RPMI7951 (cell line): ENCODE results near the gene TAOK2. TPM values are rescaled to one million over a fixed set of nuclear protein-coding genes. Genes with fewer than 3 reads are reported as not detected.
"Not testable (repeated sequence)": the region's sequence is repeated elsewhere in the genome, so short reads cannot be mapped to it uniquely, and the experiment has no call there.

Source experiments
- DNase-seq: peaks from one replicate; pipeline ENCODE4 v3.0.0-alpha.2; 2012; ENCODE audit warnings: low read depth
- total RNA-seq: library from RNA; depleted of rRNA; stranded (reverse); fragments of >200 nt; shearing (Covaris generic); gene quantifications from 2 replicates; pipeline ENCODE4 v1.2.3, GENCODE V29; 2014; rRNA removed

TAOK2 gene
- total RNA-seq, 1 experiment from 2014 or later, result 15.3 TPM

DNA sequence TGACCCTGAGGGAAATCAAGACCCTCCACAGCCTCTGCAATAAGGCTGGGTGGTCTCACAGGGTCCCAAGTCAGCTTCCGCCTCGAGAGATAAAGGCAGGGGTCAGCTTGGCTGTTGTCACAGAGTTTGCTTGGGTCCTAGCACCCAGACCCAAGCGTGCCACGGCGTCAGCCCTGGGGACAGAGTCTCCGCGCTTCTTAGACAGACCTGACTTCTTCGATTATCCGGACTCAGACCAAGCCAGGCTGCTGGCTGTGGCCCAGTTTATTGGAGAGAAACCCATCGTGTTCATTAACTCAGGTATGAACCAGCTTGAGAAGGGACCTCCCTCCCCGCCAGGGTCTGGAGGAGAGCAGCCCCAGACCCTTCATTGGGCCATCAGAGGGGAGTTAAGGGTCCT lies 49.9 kb downstream of the TAOK2 start:
- no peak for DNase-seq

- no peak for DNase-seq
Measured at GRCh38 chr16:30024451-30024850, 50.8 kb downstream of the TAOK2 start.

DNA sequence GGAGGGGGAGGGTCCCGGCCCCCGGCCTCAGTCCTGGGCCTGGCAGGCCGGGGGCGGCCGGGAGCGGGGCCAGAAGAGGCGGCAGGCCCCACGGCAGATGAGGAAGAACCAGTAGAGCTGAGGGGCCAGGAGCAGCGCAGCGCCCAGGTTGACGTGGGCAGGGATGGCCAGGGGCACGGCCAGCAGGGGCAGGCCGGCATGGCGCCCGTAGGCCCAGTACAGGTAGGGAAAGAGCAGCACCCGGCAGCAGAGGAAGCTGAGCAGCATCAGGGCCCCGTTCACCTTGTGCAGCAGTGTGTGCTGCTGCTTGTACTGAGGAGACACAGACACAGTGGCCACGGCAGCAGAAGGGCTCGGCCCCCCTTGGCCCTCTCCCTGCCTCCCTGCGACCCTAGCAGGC lies 51.5 kb downstream of the TAOK2 start:
- no peak for DNase-seq

DNA sequence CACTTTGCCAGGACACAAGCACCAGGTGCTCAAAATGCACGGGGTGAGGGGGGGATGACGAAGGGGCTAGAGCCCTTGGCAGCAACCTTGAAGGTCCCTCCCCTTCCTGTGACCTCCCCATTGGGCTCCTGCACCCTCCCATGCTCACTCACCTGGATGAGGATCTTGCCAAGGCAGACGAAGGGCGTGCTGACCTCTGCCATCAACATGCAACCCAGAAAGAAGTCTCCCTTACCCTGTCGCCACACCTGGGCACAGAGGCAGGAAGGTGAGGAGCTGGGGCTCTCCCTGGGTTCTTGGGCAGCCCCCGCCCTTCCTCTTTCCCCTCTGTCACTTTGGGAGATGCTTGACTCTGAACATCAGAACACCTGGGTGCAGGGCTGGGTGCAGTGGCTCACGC lies 51.9 kb downstream of the TAOK2 start:
- DNase-seq, result no peak

DNA sequence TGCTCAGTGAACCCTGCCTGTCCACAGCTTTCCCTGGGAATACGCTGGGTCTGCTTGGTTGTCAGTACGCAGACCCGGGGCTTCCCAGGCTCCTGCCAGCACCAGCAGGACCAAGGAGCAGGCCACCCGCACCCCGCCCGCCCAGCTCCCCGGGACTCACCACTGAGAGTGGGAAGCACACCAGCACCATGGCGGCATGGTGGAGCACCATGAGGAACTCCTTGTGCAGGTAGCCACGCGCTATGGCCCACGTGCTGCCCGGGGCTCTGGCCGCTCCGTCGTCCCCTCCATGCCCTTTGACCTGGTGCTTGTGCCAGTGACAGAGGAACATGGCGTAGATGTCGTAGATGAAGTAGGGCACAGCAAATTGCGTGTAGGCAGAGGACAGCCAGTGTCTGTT lies 52.8 kb downstream of the TAOK2 start:
- no peak for DNase-seq

- DNase-seq, result no peak
Measured at GRCh38 chr16:30027588-30028437, 54.1 kb downstream of the TAOK2 start.

DNA sequence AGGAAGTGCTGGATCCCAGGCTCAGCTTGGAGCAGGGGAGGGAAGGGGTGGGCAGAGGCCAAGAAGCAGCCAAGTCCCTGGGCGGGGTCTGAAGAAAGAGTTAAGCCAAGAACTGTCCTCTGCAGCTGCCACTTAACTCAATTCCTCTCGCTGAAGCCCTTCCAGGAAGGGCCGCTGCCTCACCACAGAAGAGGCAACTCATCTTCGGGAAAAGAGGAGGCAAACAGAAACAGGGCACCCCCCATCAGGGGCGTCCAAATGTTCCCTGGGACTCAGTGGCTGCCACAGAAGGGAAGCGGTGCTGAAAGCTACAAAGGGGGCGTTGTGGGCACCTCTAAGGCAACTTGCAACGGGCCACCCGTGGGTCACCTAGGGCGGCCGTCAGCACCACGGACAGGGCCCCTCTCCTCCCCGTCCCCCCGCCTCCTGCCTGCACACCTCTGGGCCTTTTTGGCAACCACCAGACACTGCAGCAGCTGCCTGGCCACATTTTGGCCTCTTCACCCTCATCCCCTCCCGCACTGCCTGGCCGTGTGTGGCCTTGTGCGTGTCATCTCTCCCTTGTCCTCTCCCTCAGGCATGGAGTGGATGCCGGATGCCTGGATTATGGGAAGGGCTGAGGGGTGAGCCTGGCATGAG lies 54.9 kb downstream of the TAOK2 start:
- peak; percentile 34 for DNase-seq

DNA sequence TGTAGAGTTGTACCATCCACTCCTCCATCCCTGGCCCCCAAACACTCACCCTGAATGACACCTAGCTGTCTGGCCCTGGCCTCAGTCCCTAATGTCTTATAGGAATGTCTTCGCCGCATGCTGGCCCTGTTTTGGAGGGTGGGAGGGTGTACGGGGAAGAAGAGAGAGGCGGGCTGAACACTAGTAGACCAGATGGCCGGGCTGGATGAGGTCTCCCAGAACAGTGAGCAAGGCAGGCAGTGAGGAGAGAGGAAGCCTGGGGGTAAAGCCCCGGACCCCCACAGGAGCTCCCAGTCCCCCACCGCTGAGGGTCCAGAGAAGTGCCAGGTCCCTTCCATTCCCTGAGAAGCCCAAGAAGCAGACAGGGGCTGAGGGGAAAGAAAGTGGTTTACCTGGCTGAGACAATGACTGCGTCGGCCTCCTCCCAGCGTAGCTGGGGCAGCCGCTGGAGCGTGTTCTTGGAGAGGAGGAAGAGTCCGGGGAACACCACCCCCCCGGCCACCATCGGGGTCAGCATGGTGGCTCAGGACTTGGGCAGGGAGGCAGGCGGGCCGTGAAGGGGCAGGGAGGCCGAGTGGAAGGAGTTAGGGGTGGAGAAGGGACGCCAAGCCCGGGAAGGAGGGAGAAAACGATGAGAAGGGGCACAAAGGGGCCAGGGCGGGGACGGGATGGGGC lies 56.5 kb downstream of the TAOK2 start:
- DNase-seq, result no peak

DNA sequence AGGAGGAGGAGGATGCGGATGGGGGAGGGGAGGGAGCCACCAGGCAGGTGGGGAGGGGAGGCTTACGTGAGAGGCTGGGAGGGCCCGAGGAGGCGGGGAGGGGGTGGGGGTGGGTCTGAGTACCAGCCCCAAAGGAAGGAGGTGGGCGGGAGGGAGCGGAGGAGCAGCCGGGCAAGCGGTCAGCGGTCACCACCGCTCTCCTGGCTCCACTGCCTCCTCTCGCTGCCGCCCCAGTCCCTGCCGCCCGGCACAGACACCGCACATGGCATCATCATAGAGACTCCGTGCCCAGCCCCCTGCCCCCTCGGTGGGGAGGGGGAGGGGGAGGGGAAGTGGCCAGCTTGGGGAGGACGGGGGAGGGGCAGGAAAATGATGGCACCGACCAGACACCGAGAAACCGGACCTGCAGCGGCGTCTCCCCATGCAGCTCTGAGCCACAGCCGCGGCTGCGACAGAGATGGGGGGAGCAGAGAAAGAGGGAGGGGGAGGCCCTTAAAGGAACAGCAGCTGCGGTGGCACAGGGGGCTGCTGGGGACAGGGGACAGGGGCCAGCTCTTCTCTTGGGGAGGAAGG lies 57.3 kb downstream of the TAOK2 start, which contains the start of gene TLCD3B:
TLCD3B (minus strand) TSS at position 431 of the 573 bp plus-strand sequence. CDS start 744 bp downstream, outside the sequence.
- DNase-seq, result no peak

DNA sequence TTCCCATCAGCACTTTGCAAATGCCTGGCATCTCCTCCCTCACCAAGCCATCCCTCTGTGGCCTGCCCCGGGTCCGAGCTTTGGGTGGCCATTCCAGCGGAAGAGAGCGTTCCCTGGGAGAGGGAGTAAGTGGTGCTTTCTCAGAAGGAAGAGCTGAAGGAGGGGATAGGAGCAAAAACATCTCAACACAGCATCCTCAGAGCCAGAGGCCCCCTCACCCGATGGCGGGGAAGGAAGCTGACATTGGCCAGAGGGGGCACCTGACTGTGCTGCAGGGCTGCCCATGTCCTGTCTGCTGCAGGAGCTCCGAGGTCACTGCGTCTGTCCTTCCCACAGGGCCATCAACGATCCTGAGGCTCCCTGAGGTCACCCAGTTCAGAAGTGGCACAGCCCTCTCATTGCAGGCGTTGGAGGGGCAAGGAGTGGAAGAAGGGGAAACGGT lies 57.8 kb downstream of the TAOK2 start:
- no peak for DNase-seq

- peak; percentile 64 for DNase-seq
Measured at GRCh38 chr16:30032083-30032819, 58.6 kb downstream of the TAOK2 start.

- peak; percentile 63 for DNase-seq
Measured at GRCh38 chr16:30033270-30033669, 59.6 kb downstream of the TAOK2 start.

DNA sequence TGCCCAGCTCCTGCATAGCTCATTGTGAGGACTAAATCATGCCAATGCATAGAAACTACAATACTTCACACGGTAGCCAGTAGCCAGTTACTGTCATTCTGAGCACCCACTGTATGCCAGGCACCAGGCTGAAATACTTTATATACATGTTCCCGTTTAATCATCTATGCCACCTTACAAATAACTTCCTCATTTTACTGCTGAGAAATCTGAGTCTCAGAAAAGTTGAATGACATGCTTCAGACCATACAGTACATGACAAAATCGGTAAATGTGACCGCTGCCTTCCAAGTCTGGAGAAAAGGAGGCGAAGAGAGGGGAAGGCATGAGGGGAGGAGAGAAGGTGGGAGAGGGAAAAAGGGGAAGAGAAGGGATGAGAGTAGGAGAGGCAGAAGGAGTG lies 66.6 kb downstream of the TAOK2 start:
- no peak for DNase-seq

DNA sequence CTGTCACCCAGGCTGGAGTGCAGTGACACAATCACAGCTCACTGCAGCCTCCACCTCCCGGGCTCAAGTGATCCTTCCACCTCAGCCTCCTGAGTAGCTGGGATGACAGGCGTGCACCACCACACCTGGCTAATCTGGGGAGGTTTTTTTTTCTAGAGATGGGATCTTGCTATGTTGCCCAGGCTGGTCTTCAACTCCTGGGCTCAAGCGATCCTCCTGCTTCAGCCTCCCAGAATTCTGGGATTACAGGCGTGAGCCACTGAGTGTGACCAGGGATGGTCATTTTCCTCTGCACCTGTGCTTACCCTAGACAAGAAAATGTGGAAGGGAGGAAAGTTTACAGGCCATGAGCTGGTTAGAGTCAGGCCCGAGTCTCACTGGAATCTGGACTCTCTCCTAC lies 67.0 kb downstream of the TAOK2 start:
- not testable (repeated sequence) for DNase-seq

- DNase-seq, result peak; percentile 41
Measured at GRCh38 chr16:30041841-30042240, 68.2 kb downstream of the TAOK2 start.

Other genes with a start within 250 kb of the TAOK2 start
- 0.10 TPM in 1 of 2 replicates, not detected in the other for gene C16orf54, start 227.9 kb upstream of the TAOK2 start, total RNA-seq
- not detected in 2 replicates for gene ZG16, start 195.6 kb upstream of the TAOK2 start, total RNA-seq
- 120 and 128 TPM in 2 replicates for gene KIF22, start 183.1 kb upstream of the TAOK2 start, total RNA-seq
- 114 and 181 TPM in 2 replicates for gene MAZ, start 167.3 kb upstream of the TAOK2 start, total RNA-seq
- 1.7 and 2.5 TPM in 2 replicates for gene PRRT2, start 161.7 kb upstream of the TAOK2 start, total RNA-seq
- 20.5 and 22.8 TPM in 2 replicates for gene PAGR1, start 157.7 kb upstream of the TAOK2 start, total RNA-seq
- gene MVP, start 153.4 kb upstream of the TAOK2 start, total RNA-seq, result 140 and 141 TPM in 2 replicates
- gene CDIPT, start 110.6 kb upstream of the TAOK2 start, total RNA-seq, result 83.4 and 90.4 TPM in 2 replicates
- 4.9 and 6.2 TPM in 2 replicates for gene SEZ6L2, start 74.3 kb upstream of the TAOK2 start, total RNA-seq
- gene ASPHD1, start 73.4 kb upstream of the TAOK2 start, total RNA-seq, result 2.6 and 4.8 TPM in 2 replicates
- gene KCTD13, start 47.6 kb upstream of the TAOK2 start, total RNA-seq, result 3.5 and 5.3 TPM in 2 replicates
- gene TMEM219, start 11.8 kb upstream of the TAOK2 start, total RNA-seq, result 84.8 and 110 TPM in 2 replicates
- 16.1 and 21.0 TPM in 2 replicates for gene HIRIP3, start 21.7 kb downstream of the TAOK2 start, total RNA-seq
- gene INO80E, start 22.4 kb downstream of the TAOK2 start, total RNA-seq, result 53.7 and 81.3 TPM in 2 replicates
- gene DOC2A, start 37.2 kb downstream of the TAOK2 start, total RNA-seq, result 1.1 TPM in 1 of 2 replicates, not detected in the other
- gene C16orf92, start 49.3 kb downstream of the TAOK2 start, total RNA-seq, result not detected in 2 replicates
- gene TLCD3B, start 57.4 kb downstream of the TAOK2 start, total RNA-seq, result 0.12 and 0.49 TPM in 2 replicates
- 1,895 and 1,949 TPM in 2 replicates for gene ALDOA, start 91.9 kb downstream of the TAOK2 start, total RNA-seq
- gene PPP4C, start 102.1 kb downstream of the TAOK2 start, total RNA-seq, result 101 and 136 TPM in 2 replicates
- gene TBX6, start 118.1 kb downstream of the TAOK2 start, total RNA-seq, result 0.10 and 0.48 TPM in 2 replicates
- 13.2 and 14.9 TPM in 2 replicates for gene YPEL3, start 122.3 kb downstream of the TAOK2 start, total RNA-seq
- 0.29 and 0.48 TPM in 2 replicates for gene GDPD3, start 139.7 kb downstream of the TAOK2 start, total RNA-seq
- gene MAPK3, start 149.4 kb downstream of the TAOK2 start, total RNA-seq, result 36.3 and 39.9 TPM in 2 replicates
- 3.4 and 4.4 TPM in 2 replicates for gene CORO1A, start 209.7 kb downstream of the TAOK2 start, total RNA-seq
- gene BOLA2B, start 219.8 kb downstream of the TAOK2 start, total RNA-seq, result 135 and 207 TPM in 2 replicates
- 27.3 and 33.0 TPM in 2 replicates for gene SLX1A, start 220.0 kb downstream of the TAOK2 start, total RNA-seq
- 4.2 and 6.0 TPM in 2 replicates for gene SULT1A3, start 225.4 kb downstream of the TAOK2 start, total RNA-seq